ENCODE results near the gene CD8A.

DNA sequence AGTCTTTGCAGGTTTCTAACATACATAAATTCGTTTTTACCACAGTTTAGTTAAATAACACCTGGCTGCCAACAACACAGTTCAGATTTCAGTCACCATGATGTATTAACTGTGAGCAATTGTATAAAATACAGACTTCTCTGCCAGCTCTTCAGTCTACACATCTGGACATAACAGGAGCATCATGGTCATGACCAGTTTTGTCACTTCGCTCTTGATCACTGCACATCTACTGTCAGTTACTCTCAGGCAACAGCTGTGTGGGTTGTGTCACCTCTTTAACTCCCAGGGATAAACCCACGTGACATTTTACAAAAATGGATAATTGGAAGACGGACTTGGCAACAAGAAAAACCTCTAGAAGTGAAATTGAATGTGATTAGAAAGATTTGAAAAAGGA lies 30.3 kb downstream of the CD8A start:
- TF ChIP-seq POLR2AphosphoS5 (IDR thresholded peaks at IDR 0.05), result no peak
- TF ChIP-seq POLR2A (IDR thresholded peaks at IDR 0.05), result no peak

Measured in stomach (tissue), 4 donors.